ENCODE results near the gene PRTG. TPM values are rescaled to one million over a fixed set of nuclear protein-coding genes. Genes with fewer than 3 reads are reported as not detected.

The PRTG gene
- total and polyA plus RNA-seq, 2 experiments from 2014 or later, result 0.63 to 3.4 TPM

DNA sequence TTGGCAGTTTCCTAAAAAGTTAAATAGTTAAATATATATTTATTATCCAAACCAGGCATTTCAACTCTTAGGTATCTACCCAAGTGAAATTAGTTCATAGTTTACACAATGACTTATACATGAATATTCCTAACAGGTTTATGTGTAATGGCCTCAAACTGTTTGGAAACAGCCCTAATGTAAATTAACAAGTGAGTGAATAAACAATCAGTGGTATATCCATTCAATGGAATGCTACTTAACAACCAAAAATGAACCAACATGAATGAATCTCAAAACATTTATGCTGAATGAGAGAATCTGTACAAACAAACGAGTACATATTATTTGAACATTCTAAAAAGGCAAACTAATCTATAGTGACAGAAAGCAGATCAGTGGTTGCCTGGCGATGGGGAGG lies 33.5 kb downstream of the PRTG start (continued):
- TF ChIP-seq STAT1 (IDR thresholded peaks at IDR 0.05; ENCODE audit: unreplicated experiment) (no peak), NANOG (IDR thresholded peaks at IDR 0.05; ENCODE audit: borderline replicate concordance) (no peak), ZNF114 (CRISPR knock-in tag; IDR thresholded peaks at IDR 0.05) (no peak), CREB1 (CRISPR knock-in tag; IDR thresholded peaks at IDR 0.05; ENCODE audit: low read depth) (no peak), EZH2 (IDR thresholded peaks at IDR 0.05; ENCODE audit: low read depth, unreplicated experiment) (no peak), POLR2AphosphoS5 (IDR thresholded peaks at IDR 0.05; ENCODE audit: low read depth) (no peak), ZNF331 (CRISPR knock-in tag; IDR thresholded peaks at IDR 0.05; ENCODE audit: low read depth) (no peak), CTCF (conservative IDR thresholded peaks at IDR 0.05; ENCODE audit: low read depth in 2 of 2) (no peak)

- TF ChIP-seq EZH2phosphoT487 (IDR thresholded peaks at IDR 0.05; ENCODE audit: unreplicated experiment) (no peak), JUNB (IDR thresholded peaks at IDR 0.05; ENCODE audit: unreplicated experiment) (no peak), CTCF (conservative IDR thresholded peaks at IDR 0.05; ENCODE audit: low read depth in 2 of 2) (no peak), EZH2 (IDR thresholded peaks at IDR 0.05; ENCODE audit: low read depth, unreplicated experiment) (no peak)
- H4K20me1 ChIP-seq (replicated peaks; ENCODE audit: insufficient read depth), result no peaks in the 10 kb centered on the region
- no peaks in the 10 kb centered on the region for H3F3A ChIP-seq (replicated peaks; ENCODE audit: low read depth)
- peaks cover 9% of the 10 kb centered on the region for H3K27me3 Mint-ChIP-seq (ENCODE audit: insufficient read depth, low read depth, poor library complexity)
- H2AFZ ChIP-seq, result no peak overlapping the region
- no peak overlapping the region for H3K4me3 Mint-ChIP-seq
- H3K27ac ChIP-seq (ENCODE audit: low read depth), result no peak overlapping the region
- no peaks in the 10 kb centered on the region for H3K36me3 Mint-ChIP-seq (ENCODE audit: low read depth)
- H3K27ac Mint-ChIP-seq, result no peak overlapping the region
- H3K4me1 ChIP-seq (ENCODE audit: insufficient read depth), result no peaks in the 10 kb centered on the region
- H3K9me2 ChIP-seq (ENCODE audit: insufficient read depth), result no peaks in the 10 kb centered on the region
- DNase-seq (ENCODE audit: low spot score), result no peak
- H3K4me3 ChIP-seq, result no peak overlapping the region
- H3K36me3 ChIP-seq (ENCODE audit: insufficient read depth), result no peaks in the 10 kb centered on the region
- H3K27me3 ChIP-seq (ENCODE audit: insufficient read depth), result peaks cover 3% of the 10 kb centered on the region; the same call in 1 of the 2 replicates
- no peaks in the 10 kb centered on the region for H3K79me2 ChIP-seq (replicated peaks; ENCODE audit: insufficient read depth)
- ATAC-seq, result no peak
- H3K4me2 ChIP-seq, result no peak overlapping the region
- H3K9me3 Mint-ChIP-seq, result 0 out of 3 replicates have a peak, but pooled peaks cover 3% of the 10 kb centered on the region
- peaks cover 24% of the 10 kb centered on the region for H3K4me1 Mint-ChIP-seq
Measured at GRCh38 chr15:55708720-55709119, 34.2 kb downstream of the PRTG start.

DNA sequence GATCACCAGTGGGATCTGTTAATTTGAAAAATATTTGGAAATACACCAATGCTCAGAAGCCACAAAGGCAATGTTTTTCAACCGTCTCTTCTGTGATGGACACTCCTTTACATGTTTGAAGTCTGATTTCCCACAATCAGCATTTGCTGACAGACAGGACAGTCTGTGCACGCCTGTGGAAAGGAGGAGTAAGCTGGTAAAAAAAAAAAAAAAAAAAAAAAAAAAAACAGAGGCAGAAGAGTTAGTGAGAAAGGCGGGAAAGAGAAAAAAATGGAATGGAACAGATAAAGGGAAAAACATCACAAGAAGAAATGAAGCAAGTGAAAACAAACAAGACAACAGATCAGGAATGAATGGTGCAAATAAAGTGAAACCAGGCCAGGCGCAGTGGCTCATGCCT lies 35.0 kb downstream of the PRTG start:
- Histone ChIP-seq H3F3A (replicated peaks; ENCODE audit: low read depth) (no peaks in the 10 kb centered on the region), H3K27me3 (ENCODE audit: insufficient read depth) (no peaks in the 10 kb centered on the region; the same call in 1 of the 2 replicates), H3K27ac (ENCODE audit: low read depth) (no peak overlapping the region), H3K4me2 (no peak overlapping the region), H3K4me3 (no peak overlapping the region), H4K20me1 (replicated peaks; ENCODE audit: insufficient read depth) (no peaks in the 10 kb centered on the region), H3K4me1 (ENCODE audit: insufficient read depth) (no peaks in the 10 kb centered on the region), H3K9me2 (ENCODE audit: insufficient read depth) (no peaks in the 10 kb centered on the region), H2AFZ (no peak overlapping the region), H3K79me2 (replicated peaks; ENCODE audit: insufficient read depth) (no peaks in the 10 kb centered on the region), H3K36me3 (ENCODE audit: insufficient read depth) (no peaks in the 10 kb centered on the region)
- no peaks in the 10 kb centered on the region for H3K36me3 Mint-ChIP-seq (ENCODE audit: low read depth)
- H3K4me3 Mint-ChIP-seq, result no peak overlapping the region
- peaks cover 9% of the 10 kb centered on the region for H3K27me3 Mint-ChIP-seq (ENCODE audit: insufficient read depth, low read depth, poor library complexity)
- no peak for ATAC-seq
- DNase-seq (ENCODE audit: low spot score), result no peak
- no peak overlapping the region for H3K27ac Mint-ChIP-seq
- 0 out of 3 replicates have a peak, but pooled peaks cover 3% of the 10 kb centered on the region for H3K9me3 Mint-ChIP-seq
- H3K4me1 Mint-ChIP-seq, result peaks cover 24% of the 10 kb centered on the region
- TF ChIP-seq ZNF331 (CRISPR knock-in tag; IDR thresholded peaks at IDR 0.05; ENCODE audit: low read depth), result no peak
- TF ChIP-seq JUNB (IDR thresholded peaks at IDR 0.05; ENCODE audit: unreplicated experiment), result no peak
- TF ChIP-seq NANOG (IDR thresholded peaks at IDR 0.05; ENCODE audit: borderline replicate concordance), result no peak
- TF ChIP-seq, protein P1, sequence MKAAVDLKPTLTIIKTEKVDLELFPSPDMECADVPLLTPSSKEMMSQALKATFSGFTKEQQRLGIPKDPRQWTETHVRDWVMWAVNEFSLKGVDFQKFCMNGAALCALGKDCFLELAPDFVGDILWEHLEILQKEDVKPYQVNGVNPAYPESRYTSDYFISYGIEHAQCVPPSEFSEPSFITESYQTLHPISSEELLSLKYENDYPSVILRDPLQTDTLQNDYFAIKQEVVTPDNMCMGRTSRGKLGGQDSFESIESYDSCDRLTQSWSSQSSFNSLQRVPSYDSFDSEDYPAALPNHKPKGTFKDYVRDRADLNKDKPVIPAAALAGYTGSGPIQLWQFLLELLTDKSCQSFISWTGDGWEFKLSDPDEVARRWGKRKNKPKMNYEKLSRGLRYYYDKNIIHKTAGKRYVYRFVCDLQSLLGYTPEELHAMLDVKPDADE (IDR thresholded peaks at IDR 0.05), result no peak

Measured in GM23338 (cell line).